HG02798 (cell line): Measurements from ENCODE around the gene TMEM213.

ENCODE experiments used
- ATAC-seq: cut with Tn5 transposase; IDR thresholded peaks from one replicate; pipeline ENCODE4 v1.9.1; 2021; ENCODE audit warnings: mild to moderate bottlenecking; ENCODE audit not compliant: unreplicated experiment, poor library complexity

Gene TMEM213

DNA sequence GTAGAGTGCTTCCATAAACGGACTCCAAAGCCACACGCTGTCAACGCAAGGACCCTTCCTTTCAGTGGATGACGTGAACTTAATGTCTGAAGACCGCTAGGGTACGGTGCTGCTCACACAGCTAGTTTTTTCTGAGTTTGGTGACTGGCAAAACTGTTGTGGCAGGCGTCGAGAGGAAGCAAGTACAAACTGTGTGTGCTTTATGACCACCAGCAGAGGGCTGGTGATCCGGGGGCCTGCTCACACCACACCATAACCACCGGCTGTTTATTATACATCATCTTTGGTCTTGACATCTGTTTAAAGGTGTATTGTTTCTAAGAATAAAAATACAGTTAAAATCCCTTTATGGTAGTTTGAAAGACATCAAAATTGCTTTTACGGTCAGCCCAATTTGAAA is 37.3 kb downstream of the TMEM213 start:
- ATAC-seq: no peak

DNA sequence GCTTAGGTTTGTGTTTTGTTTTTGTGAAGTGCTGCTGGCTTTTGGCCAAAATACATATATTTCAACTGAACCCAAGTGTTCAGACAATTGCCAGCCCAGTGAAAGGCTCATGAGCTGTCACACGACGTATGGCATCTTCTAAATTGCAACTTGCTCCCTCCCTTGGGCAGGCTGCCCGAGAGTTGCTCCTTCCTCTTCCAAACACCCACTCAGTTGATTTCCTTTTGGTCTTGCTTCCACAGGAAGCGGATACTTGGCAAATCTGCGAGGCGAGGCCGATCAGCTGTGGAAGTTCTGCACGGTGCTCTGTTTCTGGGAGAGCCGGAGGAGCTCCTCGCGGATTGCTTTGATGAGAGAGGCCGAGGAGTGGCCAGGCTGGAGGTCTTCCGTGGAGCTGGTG is 39.8 kb downstream of the TMEM213 start:
- ATAC-seq: no peak

DNA sequence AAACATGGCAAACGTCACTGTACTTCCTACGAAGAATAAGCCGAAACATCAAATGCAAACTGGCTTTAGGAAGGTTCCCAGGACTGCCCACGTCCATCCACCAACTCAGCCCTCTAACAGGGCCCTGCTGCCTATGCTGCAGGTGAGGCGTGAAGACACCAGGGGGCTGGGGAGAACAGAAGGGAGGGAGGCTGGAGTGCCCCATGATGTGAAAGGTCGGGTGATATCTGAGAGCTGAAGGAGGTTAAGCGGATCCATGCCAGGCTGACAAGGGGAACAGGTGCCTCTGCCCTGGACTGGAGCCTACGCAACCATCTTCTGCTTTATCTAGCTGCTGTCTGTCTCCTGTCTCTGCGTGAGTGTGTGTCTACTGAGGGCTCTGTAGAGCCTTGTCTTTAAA is 40.4 kb downstream of the TMEM213 start:
- no peak for ATAC-seq

DNA sequence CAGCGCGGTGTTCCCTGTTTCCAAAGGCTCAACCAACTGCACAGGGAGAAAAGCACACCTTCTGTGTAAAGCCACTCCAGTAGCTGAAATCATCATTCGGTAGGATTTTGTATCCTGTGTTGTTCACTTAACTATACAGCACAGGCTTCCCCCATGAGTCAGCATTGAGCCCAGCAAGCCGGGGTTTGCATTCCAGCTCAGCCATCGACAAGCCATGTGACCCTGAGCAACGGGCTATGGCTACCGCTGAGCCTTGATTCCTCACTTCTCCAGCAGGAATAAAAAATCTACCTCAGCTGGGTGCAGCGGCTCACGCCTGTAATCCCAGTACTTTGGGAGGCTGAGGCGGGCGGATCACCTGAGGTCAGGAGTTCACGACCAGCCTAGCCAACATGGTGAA is 44.3 kb downstream of the TMEM213 start:
- ATAC-seq: no peak

DNA sequence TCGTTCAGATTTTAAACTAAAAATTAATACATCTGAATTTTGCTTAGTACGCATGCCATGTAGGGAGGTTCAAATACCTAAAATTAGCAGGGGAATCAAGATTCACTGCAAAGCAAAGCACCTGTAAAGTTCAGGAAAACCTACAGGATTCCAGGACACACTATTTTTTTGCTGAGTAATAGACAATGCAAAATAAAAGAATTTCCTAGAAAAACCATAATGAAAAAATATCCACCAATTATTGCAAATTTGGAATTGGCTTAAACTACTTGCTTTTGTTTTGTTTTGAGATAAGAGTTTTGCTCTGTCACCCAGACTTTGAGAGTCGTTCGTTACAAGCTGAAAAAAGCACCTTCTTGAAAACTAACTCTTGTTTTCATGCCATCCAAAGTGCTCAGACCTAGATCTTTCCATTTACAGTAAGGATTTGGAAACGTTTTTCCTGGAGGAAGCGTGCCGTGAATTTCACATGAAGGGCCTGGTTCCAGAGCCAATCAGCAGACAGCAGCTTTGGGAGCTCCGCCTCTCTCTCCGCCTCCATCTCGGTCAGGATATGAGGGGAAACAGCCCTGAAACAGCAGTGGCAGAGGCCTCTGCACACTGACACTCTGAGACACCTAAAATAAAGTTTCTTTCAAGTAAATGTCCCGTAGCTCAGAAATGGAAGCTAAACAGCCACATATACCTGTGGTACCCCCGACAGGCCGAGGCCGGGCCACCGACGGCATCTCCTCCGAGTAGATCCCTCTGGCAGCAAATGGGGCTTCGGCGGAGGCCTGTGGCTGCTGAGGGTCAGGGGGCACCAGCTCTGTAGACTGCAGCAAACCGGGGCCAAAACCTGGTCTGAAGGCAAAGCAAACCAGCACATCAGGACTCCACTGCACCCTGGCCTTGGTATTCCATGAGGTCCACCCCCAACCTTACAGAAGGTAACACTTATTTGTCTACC is 46.1 kb downstream of the TMEM213 start:
- ATAC-seq: no peak

DNA sequence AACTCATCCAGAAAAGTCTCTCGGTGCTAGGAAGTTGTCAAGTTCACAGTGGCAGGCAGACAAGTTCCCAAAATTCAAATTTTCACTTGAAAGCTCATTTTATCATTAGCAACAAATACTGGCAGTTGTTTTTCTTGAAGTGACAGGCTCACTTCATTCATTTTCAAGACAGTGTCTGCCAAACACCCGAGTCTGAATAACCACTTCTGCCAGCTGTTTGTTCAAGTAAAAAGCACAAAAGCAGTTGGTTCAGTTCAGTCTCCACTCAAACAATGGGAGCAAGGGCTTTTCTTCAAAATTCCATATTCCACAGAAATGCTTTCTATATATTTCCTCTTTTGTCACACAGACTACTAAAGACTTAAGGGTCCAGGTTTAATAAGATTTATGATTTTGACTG is 47.9 kb downstream of the TMEM213 start:
- no peak for ATAC-seq

DNA sequence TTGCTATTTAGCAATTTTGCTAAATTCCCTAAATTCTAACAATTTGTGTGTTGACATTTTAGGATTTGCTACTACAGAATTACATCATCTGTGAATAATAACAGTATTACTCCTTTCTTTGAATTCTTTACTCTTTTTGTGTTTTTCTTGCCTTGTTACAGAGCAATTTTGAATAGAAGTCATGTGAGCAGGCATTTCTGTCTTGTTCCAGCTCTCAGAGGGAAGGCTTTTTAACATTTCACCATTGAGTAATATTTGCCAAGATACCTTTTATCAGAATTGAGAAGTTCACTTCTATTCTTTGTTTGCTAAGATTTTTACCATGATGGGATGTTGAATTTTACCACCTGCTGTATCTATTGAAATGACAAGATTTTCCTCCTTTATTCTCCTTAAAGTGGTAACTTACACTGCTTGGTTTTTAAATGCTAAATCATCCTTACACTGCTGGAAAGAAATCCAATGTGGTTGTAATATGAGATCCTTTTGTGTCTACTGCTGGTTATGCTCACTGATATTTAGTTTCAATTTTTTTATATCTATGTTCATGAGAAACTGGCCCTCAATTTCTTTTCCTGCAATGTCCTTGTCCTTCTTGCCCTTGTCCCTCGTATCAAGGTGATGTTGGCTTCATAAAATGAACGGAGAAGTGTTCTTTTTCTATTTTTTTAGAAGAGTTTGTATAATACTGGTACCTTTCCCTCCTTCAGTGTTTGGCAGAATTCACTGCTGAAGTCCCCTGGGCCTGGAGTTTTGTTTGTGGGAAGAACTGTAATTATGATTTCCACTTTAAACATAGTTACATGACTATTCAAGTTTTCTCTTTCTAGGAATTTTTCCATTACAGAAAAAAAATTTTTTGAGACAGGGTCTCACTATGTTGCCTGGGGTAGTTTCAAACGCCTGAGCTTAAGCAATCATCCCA is 50.5 kb downstream of the TMEM213 start:
- ATAC-seq: no peak

DNA sequence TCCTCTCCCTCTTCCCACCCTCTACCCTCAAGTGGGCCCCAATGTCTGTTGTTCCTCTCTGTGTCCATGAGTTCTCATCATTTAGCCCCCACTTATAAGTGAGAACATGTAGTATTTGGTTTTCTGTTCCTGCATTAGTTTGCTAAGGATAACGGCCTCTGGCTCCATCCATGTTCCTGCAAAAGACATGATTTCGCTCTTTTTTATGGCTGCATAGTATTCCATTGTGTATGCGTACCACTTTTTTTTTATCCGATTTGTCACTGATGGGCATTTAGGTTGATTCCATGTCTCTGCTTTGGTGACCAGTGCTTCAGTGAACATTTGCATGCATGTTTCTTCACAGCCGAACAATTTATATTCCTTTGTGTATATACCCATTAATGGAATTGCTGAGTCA is 51.9 kb downstream of the TMEM213 start:
- ATAC-seq: no peak

DNA sequence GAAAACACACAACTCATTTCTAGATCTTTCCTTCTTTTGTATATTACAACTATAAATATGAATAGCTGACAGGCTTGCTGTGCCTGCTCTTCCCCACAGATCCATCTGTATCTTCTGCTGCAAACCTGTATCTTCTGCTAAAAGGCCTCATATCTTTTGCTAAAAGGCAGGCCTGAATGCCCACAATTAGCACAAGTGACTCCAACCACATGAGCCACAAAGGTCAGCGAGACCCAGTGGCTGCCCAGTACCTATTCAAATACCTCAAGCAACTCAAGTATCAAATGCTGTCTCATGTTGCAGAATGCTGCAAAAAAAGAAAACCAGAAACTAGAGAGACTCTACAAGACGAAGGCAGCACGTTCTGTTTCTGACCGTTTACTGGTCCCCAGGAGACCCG is 54.7 kb downstream of the TMEM213 start:
- no peak for ATAC-seq

DNA sequence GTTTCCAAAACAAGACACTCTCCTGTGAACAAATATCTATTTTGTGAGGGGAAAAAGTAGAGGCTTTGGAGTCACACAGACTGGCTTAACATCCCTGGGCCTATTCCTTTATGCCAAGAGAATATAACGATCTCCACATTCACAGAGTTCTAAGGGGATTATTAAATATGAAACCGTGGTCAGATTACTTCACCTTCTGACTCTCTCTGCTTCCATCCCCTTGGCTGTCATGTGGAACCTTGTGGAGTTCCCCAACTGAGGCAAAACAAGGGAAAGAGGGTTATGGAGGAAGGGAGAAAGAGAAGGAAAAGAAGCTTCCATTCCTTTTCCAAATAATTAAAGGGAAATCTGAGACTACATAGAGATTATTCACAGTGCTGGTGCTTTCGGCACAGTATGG is 55.7 kb downstream of the TMEM213 start:
- no peak for ATAC-seq

DNA sequence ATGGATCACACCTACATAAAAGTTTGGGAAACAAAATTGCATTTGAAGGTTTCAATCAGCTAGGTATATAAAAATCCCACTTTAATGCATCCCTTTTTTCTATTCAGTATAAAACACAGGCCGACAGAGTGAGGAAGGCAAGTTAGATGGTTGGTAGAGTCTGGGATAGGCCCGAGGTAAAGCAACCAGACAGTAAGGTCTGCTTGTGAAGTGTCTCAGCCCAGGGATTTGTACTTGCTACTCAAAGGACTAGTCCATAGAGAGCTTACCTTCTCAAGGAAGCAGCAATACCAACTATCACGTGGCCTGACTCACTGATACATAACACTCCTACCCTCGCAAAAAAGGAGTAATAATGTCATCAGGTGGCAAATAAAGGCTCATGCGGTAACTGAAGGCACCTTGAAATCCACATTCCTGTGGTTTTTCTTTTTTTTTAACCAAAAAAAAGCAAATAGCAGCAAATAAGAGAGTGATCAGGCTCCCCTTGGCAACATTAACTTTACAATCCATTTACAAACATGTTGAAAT is 56.4 kb downstream of the TMEM213 start:
- no peak for ATAC-seq

DNA sequence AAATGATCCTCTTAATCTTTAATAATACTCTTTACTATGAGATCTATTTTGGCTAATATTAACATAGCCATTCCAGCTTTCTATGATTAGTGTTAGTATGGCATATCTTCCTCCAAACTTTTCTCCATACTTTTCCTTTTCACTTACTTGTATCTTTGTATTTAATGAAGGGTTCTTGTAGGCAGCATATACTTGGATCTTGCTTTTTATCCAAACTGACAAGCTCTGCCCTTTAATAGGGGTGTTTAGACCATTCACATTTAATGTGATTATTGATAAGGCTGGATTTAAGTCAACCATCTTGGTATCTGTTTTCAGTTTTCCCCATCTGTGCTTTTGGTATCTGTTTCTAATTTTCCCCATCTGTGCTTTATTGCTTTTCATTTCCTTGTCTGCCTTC is 59.9 kb downstream of the TMEM213 start:
- ATAC-seq: no peak

DNA sequence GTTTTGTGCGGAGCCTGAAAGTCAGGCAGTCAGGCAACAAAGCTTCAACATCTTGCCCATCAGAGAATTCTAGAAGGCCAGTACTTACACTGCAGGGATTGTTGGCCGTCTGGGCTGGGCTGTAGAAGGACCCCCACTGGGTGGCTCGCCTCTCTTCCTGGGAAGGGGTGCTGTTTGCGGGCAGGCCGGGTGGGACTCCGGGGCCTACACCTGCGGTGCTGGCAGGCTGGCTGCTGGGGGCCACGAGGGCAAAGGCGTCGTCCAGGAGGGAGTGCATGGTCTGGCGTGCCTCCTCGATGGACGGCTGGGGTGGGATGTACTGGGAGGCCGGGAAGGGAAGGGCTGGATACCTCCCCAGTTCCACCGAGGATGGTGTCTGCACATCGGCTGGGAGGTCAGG is 63.3 kb downstream of the TMEM213 start:
- ATAC-seq: no peak

DNA sequence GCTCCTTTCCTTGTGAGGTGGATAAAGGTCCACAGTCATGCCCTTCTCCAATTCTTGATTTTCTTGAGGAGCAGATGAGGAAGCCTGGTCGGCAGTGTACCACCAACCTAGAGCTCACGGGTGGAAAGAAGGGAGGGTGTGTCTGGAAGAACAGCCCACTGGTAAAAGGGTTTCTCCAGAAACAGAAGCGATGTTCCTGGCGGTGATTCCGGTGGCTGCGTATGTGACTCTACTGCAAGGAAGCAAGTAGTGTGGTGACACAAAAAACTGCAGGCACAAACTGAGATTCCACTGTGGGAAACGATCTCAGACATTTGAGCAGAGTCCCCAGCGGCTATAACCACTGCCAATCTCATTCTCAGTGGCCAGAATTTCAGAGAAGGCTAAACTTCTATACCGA is 66.1 kb downstream of the TMEM213 start:
- ATAC-seq: no peak

DNA sequence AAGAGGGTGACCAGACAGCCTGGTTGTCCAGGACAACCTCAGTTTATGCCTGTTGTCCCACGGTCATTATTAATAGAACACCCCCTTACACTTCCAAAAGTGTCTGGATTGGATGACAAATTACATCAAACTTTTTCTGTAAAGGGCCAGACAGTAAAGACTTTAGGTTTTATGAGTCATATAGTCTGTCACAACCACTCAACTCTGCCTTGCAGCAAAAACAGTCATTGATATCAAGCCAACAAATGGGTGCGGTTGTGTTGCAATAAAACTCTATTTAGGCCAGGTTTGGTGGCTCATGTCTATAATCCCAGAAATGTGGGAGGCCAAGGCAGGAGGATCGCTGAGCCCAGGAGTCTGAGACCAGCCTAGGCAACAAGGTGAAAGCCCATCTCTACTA is 66.9 kb downstream of the TMEM213 start:
- no peak for ATAC-seq

DNA sequence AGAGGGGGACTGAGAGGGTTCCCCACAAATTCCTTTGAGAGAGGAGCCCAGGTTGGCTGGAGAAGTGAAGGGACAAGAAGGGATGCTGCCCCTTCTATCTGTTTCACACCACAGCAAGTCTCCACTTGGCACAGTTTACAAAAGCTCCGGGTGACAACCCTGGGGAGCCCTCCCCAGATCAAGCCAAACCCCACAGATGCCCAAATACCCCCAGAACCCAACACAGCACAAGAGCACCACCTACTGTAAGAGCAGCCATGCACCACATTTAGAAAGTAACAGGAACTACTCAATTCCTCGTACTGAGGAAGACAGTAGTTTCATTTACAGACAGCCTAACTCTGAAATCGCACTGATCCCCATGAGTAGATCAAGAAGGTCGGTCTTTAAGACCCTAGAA is 68.0 kb downstream of the TMEM213 start:
- no peak for ATAC-seq

DNA sequence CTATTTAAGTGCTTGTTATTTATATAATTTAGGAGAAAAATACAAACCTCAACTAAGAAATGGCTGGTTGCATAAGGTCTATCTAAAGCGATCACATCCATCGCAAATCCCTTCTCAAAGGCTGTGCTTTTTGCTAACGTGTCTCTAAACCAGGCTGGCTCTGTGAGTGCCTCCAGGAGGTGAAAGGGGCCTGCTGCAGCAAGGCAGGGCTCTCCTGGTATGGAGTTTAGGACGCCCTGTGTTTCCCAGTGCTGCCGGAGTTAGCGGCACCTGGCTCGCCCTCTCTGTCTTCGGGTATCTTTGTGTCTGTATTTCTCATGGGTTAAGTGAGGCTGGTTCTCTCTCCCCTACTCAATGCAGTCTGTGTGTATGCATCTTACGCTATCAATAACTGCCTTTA is 68.6 kb downstream of the TMEM213 start:
- ATAC-seq: no peak

DNA sequence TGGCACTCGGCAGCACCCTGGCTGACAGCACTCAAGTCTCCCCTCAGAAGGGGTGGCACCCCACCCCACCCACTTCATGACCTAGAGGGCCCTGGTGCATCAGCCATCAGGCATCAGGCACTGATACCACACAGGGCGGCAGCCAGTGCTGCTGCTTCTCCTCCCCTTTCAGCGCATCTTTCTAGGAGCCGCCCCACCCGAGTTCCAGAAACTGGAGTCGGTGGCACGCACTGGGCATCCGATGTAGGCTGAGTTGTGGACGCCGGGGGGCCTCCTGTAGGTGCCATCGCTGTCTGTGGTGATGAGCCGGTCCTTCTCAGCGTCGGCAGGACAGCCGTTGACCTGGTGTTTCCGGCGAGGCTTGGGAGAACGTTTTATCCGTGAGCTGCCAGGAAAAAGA is 70.0 kb downstream of the TMEM213 start:
- no peak for ATAC-seq

DNA sequence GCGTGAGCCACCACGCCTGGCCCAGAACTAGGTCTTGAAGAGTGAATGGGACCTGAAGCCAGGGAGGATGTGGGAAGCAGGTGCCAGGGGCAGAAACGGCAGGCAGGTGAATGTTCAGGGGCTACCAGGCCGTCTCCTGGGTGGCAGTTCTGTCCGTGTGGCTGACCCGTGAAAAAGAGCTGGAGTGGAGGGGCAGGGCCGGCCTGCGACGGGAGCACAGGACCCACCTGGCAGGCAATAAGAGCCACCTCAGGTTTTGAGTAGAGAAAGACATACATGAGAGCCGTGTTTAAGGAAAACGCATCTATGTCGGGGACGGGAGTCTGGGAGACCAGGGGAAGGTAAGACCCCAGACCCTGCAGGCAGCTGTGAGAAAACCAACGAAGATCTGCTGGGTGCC is 70.9 kb downstream of the TMEM213 start:
- ATAC-seq: no peak

DNA sequence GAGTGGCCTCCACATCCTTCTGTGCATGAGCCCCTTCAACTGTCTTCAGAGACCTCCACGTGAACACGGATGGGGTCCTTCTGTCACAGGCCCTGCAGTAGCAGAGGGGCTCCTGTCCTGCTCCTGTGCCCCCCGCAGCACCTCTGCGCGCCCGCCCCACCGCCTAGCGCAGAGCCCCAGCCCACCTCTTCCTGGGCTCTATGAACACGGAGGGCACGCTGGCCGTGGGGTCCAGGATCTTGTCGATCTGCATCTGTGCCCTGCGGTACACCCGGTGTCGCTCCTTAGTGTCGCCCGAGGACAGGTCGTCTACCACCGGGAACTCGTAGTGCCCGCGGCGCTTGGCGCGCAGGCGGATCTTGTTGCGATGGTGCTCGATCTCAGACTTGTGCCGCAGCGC is 71.6 kb downstream of the TMEM213 start:
- ATAC-seq: no peak
